Ishikawa (cell line): ENCODE data around the gene CENPS.

Experiments used
- CEBPB ChIP-seq: IDR thresholded peaks from 2 replicates; pipeline ENCODE4 v1.6.1; 2012
- CREB1 ChIP-seq: IDR thresholded peaks from 2 replicates; pipeline ENCODE4 v1.6.1; 2012; ENCODE audit warnings: low read depth
- EGR1 ChIP-seq: IDR thresholded peaks from 2 replicates; pipeline ENCODE4 v1.6.1; 2012
- EP300 ChIP-seq: IDR thresholded peaks from 2 replicates; pipeline ENCODE4 v1.6.1; 2012; ENCODE audit warnings: borderline replicate concordance
- FOXM1 ChIP-seq: IDR thresholded peaks from 2 replicates; pipeline ENCODE4 v1.6.1; 2012; ENCODE audit warnings: low read depth, borderline replicate concordance
- MAX ChIP-seq: IDR thresholded peaks from 2 replicates; pipeline ENCODE4 v1.6.1; 2012
- NFIC ChIP-seq: IDR thresholded peaks from 2 replicates; pipeline ENCODE4 v1.6.1; 2012
- RAD21 ChIP-seq: IDR thresholded peaks from 2 replicates; pipeline ENCODE4 v1.6.1; 2012; ENCODE audit warnings: low read depth
- TAF1 ChIP-seq: IDR thresholded peaks from 2 replicates; pipeline ENCODE4 v1.6.1; 2012; ENCODE audit warnings: low read depth, mild to moderate bottlenecking
- TCF12 ChIP-seq: IDR thresholded peaks from 2 replicates; pipeline ENCODE4 v1.6.1; 2012; ENCODE audit warnings: low read depth
- TEAD4 ChIP-seq: IDR thresholded peaks from 2 replicates; pipeline ENCODE4 v1.6.1; 2012
- YY1 ChIP-seq: IDR thresholded peaks from 2 replicates; pipeline ENCODE4 v1.6.1; 2012; ENCODE audit warnings: low read depth
- ZBTB7A ChIP-seq: IDR thresholded peaks from 2 replicates; pipeline ENCODE4 v1.6.1; 2012; ENCODE audit warnings: low read depth
- TF ChIP-seq, protein P1 (sequence below): IDR thresholded peaks from 2 replicates; pipeline ENCODE4 v1.6.1; 2012; ENCODE audit warnings: low read depth, mild to moderate bottlenecking
- TF ChIP-seq, protein P2 (sequence below): IDR thresholded peaks from 2 replicates; pipeline ENCODE4 v1.6.1; 2012

The CENPS gene

GRCh38 chr1:10402729-10403274 lies 27.4 kb upstream of the CENPS start:
- TF ChIP-seq, protein P1, sequence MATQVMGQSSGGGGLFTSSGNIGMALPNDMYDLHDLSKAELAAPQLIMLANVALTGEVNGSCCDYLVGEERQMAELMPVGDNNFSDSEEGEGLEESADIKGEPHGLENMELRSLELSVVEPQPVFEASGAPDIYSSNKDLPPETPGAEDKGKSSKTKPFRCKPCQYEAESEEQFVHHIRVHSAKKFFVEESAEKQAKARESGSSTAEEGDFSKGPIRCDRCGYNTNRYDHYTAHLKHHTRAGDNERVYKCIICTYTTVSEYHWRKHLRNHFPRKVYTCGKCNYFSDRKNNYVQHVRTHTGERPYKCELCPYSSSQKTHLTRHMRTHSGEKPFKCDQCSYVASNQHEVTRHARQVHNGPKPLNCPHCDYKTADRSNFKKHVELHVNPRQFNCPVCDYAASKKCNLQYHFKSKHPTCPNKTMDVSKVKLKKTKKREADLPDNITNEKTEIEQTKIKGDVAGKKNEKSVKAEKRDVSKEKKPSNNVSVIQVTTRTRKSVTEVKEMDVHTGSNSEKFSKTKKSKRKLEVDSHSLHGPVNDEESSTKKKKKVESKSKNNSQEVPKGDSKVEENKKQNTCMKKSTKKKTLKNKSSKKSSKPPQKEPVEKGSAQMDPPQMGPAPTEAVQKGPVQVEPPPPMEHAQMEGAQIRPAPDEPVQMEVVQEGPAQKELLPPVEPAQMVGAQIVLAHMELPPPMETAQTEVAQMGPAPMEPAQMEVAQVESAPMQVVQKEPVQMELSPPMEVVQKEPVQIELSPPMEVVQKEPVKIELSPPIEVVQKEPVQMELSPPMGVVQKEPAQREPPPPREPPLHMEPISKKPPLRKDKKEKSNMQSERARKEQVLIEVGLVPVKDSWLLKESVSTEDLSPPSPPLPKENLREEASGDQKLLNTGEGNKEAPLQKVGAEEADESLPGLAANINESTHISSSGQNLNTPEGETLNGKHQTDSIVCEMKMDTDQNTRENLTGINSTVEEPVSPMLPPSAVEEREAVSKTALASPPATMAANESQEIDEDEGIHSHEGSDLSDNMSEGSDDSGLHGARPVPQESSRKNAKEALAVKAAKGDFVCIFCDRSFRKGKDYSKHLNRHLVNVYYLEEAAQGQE = no peak
- TF ChIP-seq TEAD4 (no peak), MAX (no peak), ZBTB7A (no peak), RAD21 (no peak), CREB1 (no peak), YY1 (no peak), EP300 (no peak), FOXM1 (no peak), TAF1 (no peak)
- TF ChIP-seq, protein P2, sequence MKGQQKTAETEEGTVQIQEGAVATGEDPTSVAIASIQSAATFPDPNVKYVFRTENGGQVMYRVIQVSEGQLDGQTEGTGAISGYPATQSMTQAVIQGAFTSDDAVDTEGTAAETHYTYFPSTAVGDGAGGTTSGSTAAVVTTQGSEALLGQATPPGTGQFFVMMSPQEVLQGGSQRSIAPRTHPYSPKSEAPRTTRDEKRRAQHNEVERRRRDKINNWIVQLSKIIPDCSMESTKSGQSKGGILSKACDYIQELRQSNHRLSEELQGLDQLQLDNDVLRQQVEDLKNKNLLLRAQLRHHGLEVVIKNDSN = no peak

DNA sequence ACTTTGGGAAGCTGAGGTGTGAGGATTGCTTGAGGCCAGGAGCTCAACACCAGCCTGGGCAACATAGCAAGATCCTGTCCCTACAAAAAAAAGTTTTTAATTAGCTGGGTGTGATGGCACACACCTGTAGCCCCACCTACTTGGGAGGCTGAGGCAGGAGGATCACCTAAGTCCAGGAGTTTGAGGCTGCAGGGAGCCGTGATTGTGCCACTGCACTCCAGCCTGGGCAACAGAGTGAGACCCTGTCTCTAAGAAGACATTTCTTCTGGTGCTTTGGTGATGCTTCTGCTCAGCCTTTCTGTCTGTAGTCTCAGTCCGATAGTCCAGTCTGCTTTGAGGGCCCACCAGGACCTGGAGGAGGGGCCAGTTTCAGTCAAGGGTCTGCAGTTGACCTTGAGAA lies 23.0 kb upstream of the CENPS start:
- no peak for TF ChIP-seq NFIC
- TF ChIP-seq EP300 = no peak
- TF ChIP-seq, protein P2 = no peak
- TF ChIP-seq CEBPB = no peak
- no peak for TF ChIP-seq TCF12

GRCh38 chr1:10415211-10415930 lies 14.9 kb upstream of the CENPS start:
- TF ChIP-seq MAX = no peak
- no peak for TF ChIP-seq RAD21
- no peak for TF ChIP-seq CREB1
- no peak for TF ChIP-seq EGR1
- TF ChIP-seq, protein P2 = no peak
- no peak for TF ChIP-seq TAF1
- TF ChIP-seq FOXM1 = no peak
- TF ChIP-seq ZBTB7A = no peak
- no peak for TF ChIP-seq YY1
- TF ChIP-seq, protein P1 = no peak

- TF ChIP-seq YY1 (no peak), FOXM1 (no peak), ZBTB7A (no peak), TEAD4 (no peak), CREB1 (no peak), NFIC (no peak)
- TF ChIP-seq, protein P1 = no peak
- TF ChIP-seq, protein P2 = no peak
Observed at GRCh38 chr1:10419351-10419750, 10.9 kb upstream of the CENPS start.
